Left ventricle myocardium inferior (tissue), 1 donor: Measurements from ENCODE around the gene S1PR4. TPM values are rescaled to one million over a fixed set of nuclear protein-coding genes. Genes with fewer than 3 reads are reported as not detected.
A peak's percentile ranks its signal among the peaks of the same experiment; 100 is the strongest.

Experiments used
- DNase-seq: peaks from one replicate; pipeline ENCODE4 v3.0.0-alpha.2; 2020
- H3K27ac ChIP-seq: fragments of 200-600 bp; replicated peaks from 2 replicates; pipeline ENCODE4 v1.8.0; 2021
- H3K27me3 ChIP-seq: fragments of 200-600 bp; 2 replicates; pipeline ENCODE4 v1.8.0; 2021; ENCODE audit warnings: low read depth
- H3K36me3 ChIP-seq: fragments of 200-600 bp; 2 replicates; pipeline ENCODE4 v1.8.0; 2021
- H3K4me1 ChIP-seq: fragments of 200-600 bp; 2 replicates; pipeline ENCODE4 v1.8.0; 2021
- H3K4me3 ChIP-seq: fragments of 200-600 bp; 2 replicates; pipeline ENCODE4 v1.8.0; 2021; ENCODE audit warnings: mild to moderate bottlenecking, moderate library complexity
- H3K9me3 ChIP-seq: fragments of 200-600 bp; replicated peaks from 2 replicates; pipeline ENCODE4 v1.8.0; 2021
- intact Hi-C: fragments of 100-400 bp; cut with micrococcal nuclease; formaldehyde crosslinking; loops from one replicate; pipeline ENCODE4 v1.11.0; 2022
- total RNA-seq: library from RNA; stranded (reverse); fragmentation: NEBNext Ultra II Directional; extraction: Animal tissue kit (Norgen Biotek cat#: 25700); gene quantifications from one replicate; pipeline ENCODE4 v1.2.1, GENCODE V29; 2021
- TF ChIP-seq, protein P1 (sequence below): fragments of 200-600 bp; IDR thresholded peaks from 2 replicates; pipeline ENCODE4 v1.8.0; 2021; ENCODE audit warnings: antibody characterized with exemption, mild to moderate bottlenecking, borderline replicate concordance
- donor health status: DM: no; HTN: yes; CAD: no; lungs with severe emphysema.

S1PR4 gene
- total RNA-seq, 1 donor from 2014 or later = 0.60 TPM

DNA sequence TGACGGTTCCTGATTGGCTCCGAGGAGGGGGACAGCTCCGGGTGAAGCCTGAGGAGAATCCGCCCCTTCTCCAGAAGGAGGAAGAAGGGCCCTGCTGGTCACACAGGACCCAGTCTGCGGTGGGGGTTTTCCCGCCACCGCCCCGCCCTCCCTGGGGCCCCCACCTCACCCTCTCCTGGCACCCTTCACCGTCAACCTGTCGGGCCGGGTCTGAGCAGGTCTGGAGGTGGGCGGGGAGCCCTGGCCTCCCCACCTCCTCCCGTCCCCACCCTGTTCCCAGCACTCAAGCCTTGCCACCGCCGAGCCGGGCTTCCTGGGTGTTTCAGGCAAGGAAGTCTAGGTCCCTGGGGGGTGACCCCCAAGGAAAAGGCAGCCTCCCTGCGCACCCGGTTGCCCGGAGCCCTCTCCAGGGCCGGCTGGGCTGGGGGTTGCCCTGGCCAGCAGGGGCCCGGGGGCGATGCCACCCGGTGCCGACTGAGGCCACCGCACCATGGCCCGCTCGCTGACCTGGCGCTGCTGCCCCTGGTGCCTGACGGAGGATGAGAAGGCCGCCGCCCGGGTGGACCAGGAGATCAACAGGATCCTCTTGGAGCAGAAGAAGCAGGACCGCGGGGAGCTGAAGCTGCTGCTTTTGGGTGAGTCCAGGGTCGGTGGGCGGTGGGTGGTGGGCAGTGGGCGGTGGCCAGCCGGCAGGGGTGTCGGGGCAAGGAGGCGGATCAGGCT lies 42.4 kb upstream of the S1PR4 start, which contains the start of gene GNA15:
Gene GNA15 (plus strand): TSS at position 73 of the 723 bp plus-strand sequence. CDS start 418 bp downstream, at position 491.
- Histone ChIP-seq H3K27me3 (no peaks in the 10 kb centered on the region), H3K4me3 (peak within 1 kb of the TSS; percentile 47), H3K36me3 (no peaks in the 10 kb centered on the region), H3K4me1 (peaks cover 18% of the 10 kb centered on the region), H3K27ac (peak within 1 kb of the TSS; percentile 38), H3K9me3 (peaks cover 13% of the 10 kb centered on the region)
- intact Hi-C loops = no loop called here
- TF ChIP-seq, protein P1, sequence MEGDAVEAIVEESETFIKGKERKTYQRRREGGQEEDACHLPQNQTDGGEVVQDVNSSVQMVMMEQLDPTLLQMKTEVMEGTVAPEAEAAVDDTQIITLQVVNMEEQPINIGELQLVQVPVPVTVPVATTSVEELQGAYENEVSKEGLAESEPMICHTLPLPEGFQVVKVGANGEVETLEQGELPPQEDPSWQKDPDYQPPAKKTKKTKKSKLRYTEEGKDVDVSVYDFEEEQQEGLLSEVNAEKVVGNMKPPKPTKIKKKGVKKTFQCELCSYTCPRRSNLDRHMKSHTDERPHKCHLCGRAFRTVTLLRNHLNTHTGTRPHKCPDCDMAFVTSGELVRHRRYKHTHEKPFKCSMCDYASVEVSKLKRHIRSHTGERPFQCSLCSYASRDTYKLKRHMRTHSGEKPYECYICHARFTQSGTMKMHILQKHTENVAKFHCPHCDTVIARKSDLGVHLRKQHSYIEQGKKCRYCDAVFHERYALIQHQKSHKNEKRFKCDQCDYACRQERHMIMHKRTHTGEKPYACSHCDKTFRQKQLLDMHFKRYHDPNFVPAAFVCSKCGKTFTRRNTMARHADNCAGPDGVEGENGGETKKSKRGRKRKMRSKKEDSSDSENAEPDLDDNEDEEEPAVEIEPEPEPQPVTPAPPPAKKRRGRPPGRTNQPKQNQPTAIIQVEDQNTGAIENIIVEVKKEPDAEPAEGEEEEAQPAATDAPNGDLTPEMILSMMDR = no peak
- no peak for DNase-seq

DNA sequence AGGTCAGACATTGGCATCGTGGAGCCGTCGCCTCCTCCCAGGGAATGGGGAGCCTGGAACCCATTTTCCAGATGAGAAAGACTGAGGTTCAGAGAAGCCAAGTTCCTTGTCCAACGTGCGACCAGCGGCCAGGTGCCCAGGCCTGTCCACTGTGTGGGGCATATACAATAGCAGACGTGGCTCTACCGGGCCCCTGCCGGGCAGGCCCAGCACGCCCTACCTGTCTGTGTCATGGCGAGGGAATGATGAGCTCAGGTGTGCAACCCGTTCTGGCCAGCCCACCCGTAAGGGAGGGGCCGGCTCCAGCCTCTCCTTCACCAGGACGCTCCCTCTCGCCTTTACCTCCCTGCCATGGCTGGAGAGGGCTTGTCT lies 41.9 kb upstream of the S1PR4 start:
- no peak for DNase-seq
- Histone ChIP-seq H3K4me3 (peak overlapping the region; percentile 47), H3K9me3 (peaks cover 13% of the 10 kb centered on the region), H3K4me1 (peaks cover 23% of the 10 kb centered on the region), H3K27me3 (no peaks in the 10 kb centered on the region), H3K36me3 (no peaks in the 10 kb centered on the region), H3K27ac (peak overlapping the region; percentile 38)
- intact Hi-C loops = no loop called here
- TF ChIP-seq, protein P1 = no peak

DNA sequence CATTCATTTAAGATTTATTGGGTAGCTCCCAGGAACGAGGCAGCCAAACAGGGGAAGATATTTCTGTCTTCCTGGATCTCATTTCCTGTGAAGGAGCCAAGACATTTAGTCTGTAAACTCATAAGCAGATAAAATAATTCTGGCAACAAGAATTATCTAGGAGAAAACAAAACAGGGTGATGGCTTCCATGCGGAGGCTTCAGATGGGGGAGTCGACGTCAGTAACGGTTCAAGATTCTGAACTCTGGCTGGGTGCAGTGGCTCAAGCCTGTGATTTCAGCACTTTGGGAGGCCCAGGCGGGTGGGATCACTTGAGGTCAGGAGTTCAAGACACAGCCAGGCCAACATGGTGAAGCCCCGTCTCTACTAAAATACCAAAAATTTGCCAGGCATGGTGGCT lies 41.5 kb upstream of the S1PR4 start:
- peaks cover 28% of the 10 kb centered on the region for H3K4me1 ChIP-seq
- no peaks in the 10 kb centered on the region for H3K36me3 ChIP-seq
- peak overlapping the region; percentile 47 for H3K4me3 ChIP-seq
- H3K27me3 ChIP-seq = no peaks in the 10 kb centered on the region
- H3K9me3 ChIP-seq = peaks cover 13% of the 10 kb centered on the region
- H3K27ac ChIP-seq = peak overlapping the region; percentile 30
- TF ChIP-seq, protein P1 = no peak
- intact Hi-C loops = no loop called here
- no peak for DNase-seq

DNA sequence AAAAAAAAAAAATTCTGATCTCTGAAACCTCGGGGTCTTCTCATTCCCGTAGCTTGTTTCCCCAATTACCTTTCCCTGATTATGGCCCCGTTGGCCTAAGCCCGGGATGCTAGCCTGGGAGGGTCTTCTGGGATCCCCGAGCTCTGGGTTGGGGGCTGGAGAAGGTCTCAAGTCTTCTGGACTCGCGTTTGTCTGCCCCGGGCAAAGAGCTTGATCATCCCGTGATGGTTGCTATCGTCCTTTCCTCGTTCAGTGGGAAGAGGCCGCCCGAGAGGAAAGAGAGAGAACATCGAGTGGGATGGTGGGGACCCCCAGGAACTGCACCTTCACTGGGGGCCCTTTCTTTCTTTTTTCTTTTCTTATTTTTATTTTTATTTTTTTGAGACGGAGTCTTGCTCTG lies 40.3 kb upstream of the S1PR4 start:
- no peak for DNase-seq
- Histone ChIP-seq H3K27me3 (no peaks in the 10 kb centered on the region), H3K36me3 (no peaks in the 10 kb centered on the region), H3K27ac (no peak overlapping the region), H3K9me3 (peaks cover 13% of the 10 kb centered on the region), H3K4me3 (no peak overlapping the region), H3K4me1 (peaks cover 33% of the 10 kb centered on the region)
- TF ChIP-seq, protein P1 = no peak
- intact Hi-C loops = no loop called here

DNA sequence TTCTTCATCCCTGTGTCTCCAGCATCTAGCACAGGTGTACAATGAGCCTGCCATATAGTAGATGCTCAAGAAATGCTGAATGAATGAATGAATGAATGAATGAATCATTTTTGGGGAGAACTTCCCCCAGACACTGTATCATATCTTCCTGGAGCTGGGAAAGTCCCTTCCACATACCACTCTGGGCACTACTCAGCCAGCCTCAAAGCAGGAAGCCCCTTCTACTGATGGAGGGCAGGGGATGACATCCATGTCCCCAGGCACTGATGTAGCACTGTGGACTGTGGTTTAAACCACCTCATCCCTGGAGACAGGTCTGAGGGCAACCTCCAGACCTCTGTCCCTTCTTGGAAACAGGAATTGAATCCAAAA lies 37.9 kb upstream of the S1PR4 start:
- DNase-seq = no peak
- Histone ChIP-seq H3K27me3 (no peaks in the 10 kb centered on the region), H3K9me3 (peaks cover 13% of the 10 kb centered on the region), H3K27ac (no peak overlapping the region), H3K4me3 (no peak overlapping the region), H3K4me1 (peaks cover 33% of the 10 kb centered on the region), H3K36me3 (no peaks in the 10 kb centered on the region)
- intact Hi-C loops = no loop called here
- TF ChIP-seq, protein P1 = no peak
